HEK293 (cell line): ENCODE data around the gene SUSD3.
A peak's percentile ranks its signal among the peaks of the same experiment; 100 is the strongest.
"Not testable (repeated sequence)": the region's sequence is repeated elsewhere in the genome, so short reads cannot be mapped to it uniquely, and the experiment has no call there.

ENCODE experiments used
- CTCF ChIA-PET: fragments of 350-600 bp; formaldehyde crosslinking; extraction: SDS; loops from one replicate; lab custom pipeline; 2021; ENCODE audit warnings: antibody characterized with exemption; lab: Yijun Ruan, JAX
- POLR2A ChIA-PET: fragments of 300-600 bp; formaldehyde crosslinking; extraction: SDS; loops from one replicate; lab custom pipeline; 2020; ENCODE audit warnings: antibody characterized with exemption, inconsistent platforms; lab: Yijun Ruan, JAX
- H3K27ac ChIP-seq: fragments of 200-500 bp; sonication (Bioruptor generic); 2 replicates; pipeline ENCODE4 v1.5.1; 2014; ENCODE audit warnings: low read depth, low read length, control low read depth, inconsistent platforms; ENCODE audit errors: extremely low read depth
- H3K36me3 ChIP-seq, 2 experiments: fragments of 200-500 bp in 1 of 2; sonication (Bioruptor generic) in 1 of 2; 1 replicate in 1 of 2; 2 replicates in 1 of 2; pipeline ENCODE4 v1.5.1; 2014 to 2017; ENCODE audit warnings: inconsistent platforms in 2 of 2, low read length in 2 of 2; ENCODE audit not compliant: control insufficient read depth in 2 of 2, insufficient read depth in 1 of 2
- H3K4me1 ChIP-seq: fragments of 200-500 bp; sonication (Bioruptor generic); 2 replicates; pipeline ENCODE4 v1.5.1; 2014; ENCODE audit warnings: mild to moderate bottlenecking, low read length, inconsistent platforms; ENCODE audit not compliant: control insufficient read depth, insufficient read depth
- H3K4me3 ChIP-seq: 2 replicates; pipeline ENCODE4 v1.5.1; 2011; ENCODE audit warnings: low read depth, mild to moderate bottlenecking, control low read depth, low read length, moderate library complexity
- H3K9me3 ChIP-seq: fragments of 200-500 bp; sonication (Bioruptor generic); 2 replicates; pipeline ENCODE4 v1.5.1; 2014; ENCODE audit warnings: low read depth, low read length, inconsistent platforms; ENCODE audit not compliant: control insufficient read depth, insufficient read depth
- EGR2 ChIP-seq: fragments of 450-650 bp; formaldehyde crosslinking; IDR thresholded peaks from 2 replicates; pipeline ENCODE4 v1.5.1; 2016; ENCODE audit warnings: low read depth, missing biosample characterization, missing genetic modification characterization
- GLIS2 ChIP-seq: fragments of 450-650 bp; formaldehyde crosslinking; IDR thresholded peaks from 2 replicates; pipeline ENCODE4 v1.5.1; 2016; ENCODE audit warnings: missing biosample characterization, missing genetic modification characterization
- KLF16 ChIP-seq: fragments of 450-650 bp; formaldehyde crosslinking; IDR thresholded peaks from 2 replicates; pipeline ENCODE4 v1.5.1; 2017; ENCODE audit warnings: missing biosample characterization, missing genetic modification characterization
- SP3 ChIP-seq: fragments of 450-650 bp; formaldehyde crosslinking; IDR thresholded peaks from 2 replicates; pipeline ENCODE4 v1.5.1; 2016; ENCODE audit warnings: missing biosample characterization, missing genetic modification characterization
- ZFP3 ChIP-seq: fragments of 450-650 bp; formaldehyde crosslinking; IDR thresholded peaks from 2 replicates; pipeline ENCODE4 v1.5.1; 2016; ENCODE audit warnings: low read depth, missing biosample characterization, missing genetic modification characterization
- ZNF16 ChIP-seq: fragments of 450-650 bp; formaldehyde crosslinking; IDR thresholded peaks from 2 replicates; pipeline ENCODE4 v1.5.1; 2016; ENCODE audit warnings: low read depth, missing biosample characterization, missing genetic modification characterization
- ZNF211 ChIP-seq: fragments of 450-650 bp; formaldehyde crosslinking; IDR thresholded peaks from 2 replicates; pipeline ENCODE4 v1.5.1; 2016; ENCODE audit warnings: low read depth, missing biosample characterization, missing genetic modification characterization
- ZNF221 ChIP-seq: fragments of 450-650 bp; formaldehyde crosslinking; IDR thresholded peaks from 2 replicates; pipeline ENCODE4 v1.5.1; 2017; ENCODE audit warnings: missing biosample characterization, missing genetic modification characterization, borderline replicate concordance
- ZNF366 ChIP-seq: fragments of 450-650 bp; formaldehyde crosslinking; conservative IDR thresholded peaks from 2 replicates; pipeline ENCODE4 v1.5.1; 2016; ENCODE audit warnings: missing biosample characterization, missing genetic modification characterization
- ZNF561 ChIP-seq: fragments of 450-650 bp; IDR thresholded peaks from 2 replicates; pipeline ENCODE4 v1.5.1; 2018; ENCODE audit warnings: missing biosample characterization, missing genetic modification characterization, borderline replicate concordance
- ZNF585B ChIP-seq: fragments of 450-650 bp; formaldehyde crosslinking; IDR thresholded peaks from 2 replicates; pipeline ENCODE4 v1.5.1; 2016; ENCODE audit warnings: missing biosample characterization, missing genetic modification characterization
- TF ChIP-seq, protein P1 (sequence below): fragments of 450-650 bp; formaldehyde crosslinking; IDR thresholded peaks from 2 replicates; pipeline ENCODE4 v1.5.1; 2016; ENCODE audit warnings: missing biosample characterization, missing genetic modification characterization
- TF ChIP-seq, protein P2 (sequence below): fragments of 450-650 bp; formaldehyde crosslinking; IDR thresholded peaks from 2 replicates; pipeline ENCODE4 v1.5.0; 2017; ENCODE audit warnings: missing biosample characterization, missing genetic modification characterization, borderline replicate concordance

The SUSD3 gene

DNA sequence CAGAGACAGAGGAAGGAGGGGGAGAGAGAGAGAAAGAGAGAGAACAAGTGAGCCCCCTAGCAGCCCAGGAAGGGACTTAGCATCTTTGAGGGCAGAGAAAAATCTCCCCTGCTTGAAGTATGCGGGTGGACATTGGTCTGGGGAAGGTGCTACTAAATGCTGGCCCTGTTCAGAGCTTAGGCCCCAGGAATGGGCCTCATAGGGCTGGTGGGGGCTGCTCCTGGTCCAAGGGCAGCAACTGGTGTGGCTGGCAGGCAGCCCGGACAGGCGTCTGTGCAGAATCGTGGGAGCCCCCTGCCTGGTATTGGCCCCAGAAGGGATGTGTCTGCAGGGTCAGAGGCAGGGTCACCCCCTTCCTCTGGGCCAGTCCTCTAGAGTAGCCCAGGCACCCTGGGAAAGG lies 47.8 kb upstream of the SUSD3 start:
- no peaks in the 10 kb centered on the region for H3K36me3 ChIP-seq
- TF ChIP-seq, protein P1, sequence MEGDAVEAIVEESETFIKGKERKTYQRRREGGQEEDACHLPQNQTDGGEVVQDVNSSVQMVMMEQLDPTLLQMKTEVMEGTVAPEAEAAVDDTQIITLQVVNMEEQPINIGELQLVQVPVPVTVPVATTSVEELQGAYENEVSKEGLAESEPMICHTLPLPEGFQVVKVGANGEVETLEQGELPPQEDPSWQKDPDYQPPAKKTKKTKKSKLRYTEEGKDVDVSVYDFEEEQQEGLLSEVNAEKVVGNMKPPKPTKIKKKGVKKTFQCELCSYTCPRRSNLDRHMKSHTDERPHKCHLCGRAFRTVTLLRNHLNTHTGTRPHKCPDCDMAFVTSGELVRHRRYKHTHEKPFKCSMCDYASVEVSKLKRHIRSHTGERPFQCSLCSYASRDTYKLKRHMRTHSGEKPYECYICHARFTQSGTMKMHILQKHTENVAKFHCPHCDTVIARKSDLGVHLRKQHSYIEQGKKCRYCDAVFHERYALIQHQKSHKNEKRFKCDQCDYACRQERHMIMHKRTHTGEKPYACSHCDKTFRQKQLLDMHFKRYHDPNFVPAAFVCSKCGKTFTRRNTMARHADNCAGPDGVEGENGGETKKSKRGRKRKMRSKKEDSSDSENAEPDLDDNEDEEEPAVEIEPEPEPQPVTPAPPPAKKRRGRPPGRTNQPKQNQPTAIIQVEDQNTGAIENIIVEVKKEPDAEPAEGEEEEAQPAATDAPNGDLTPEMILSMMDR (tag by site-specific recombination): 0 out of 2 replicates have a peak, but pooled peaks have one; percentile 9
- TF ChIP-seq ZNF561 (tag by site-specific recombination): no peak
- TF ChIP-seq, all 188 proteins: peak for 1
- no peaks in the 10 kb centered on the region for H3K4me1 ChIP-seq
- no peak overlapping the region for H3K4me3 ChIP-seq
- CTCF ChIA-PET: interaction anchor here (0.9 kb wide), 1 partner anchor 19 kb away, joined by 3 read pairs; no protein-coding TSS in a partner anchor
- no peak overlapping the region for H3K27ac ChIP-seq
- POLR2A ChIA-PET: no interaction called here
- no peaks in the 10 kb centered on the region for H3K9me3 ChIP-seq

DNA sequence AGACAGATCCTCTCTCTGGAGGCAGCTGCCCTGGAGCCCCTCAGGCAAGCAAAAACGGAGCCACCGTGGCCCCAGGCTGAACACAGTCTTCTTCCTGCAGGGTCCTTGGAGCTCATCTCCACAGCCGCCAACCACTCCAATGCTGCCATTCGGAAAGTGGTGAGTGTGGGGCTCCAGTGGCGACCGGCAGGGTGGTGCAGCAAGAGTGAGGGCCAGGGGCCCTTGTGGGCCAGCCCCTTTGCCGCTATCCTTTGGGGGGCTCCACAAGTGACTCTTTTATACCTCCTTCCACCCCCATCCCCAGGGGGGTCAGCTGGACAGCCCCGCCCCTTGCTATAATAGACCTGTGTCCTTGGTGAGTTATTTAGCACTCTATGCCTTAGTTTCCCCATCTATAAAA lies 47.4 kb upstream of the SUSD3 start:
- Histone ChIP-seq H3K4me3 (no peak overlapping the region), H3K36me3 (no peaks in the 10 kb centered on the region), H3K9me3 (no peaks in the 10 kb centered on the region), H3K27ac (no peak overlapping the region), H3K4me1 (no peaks in the 10 kb centered on the region)
- CTCF ChIA-PET: no interaction called here
- POLR2A ChIA-PET: no interaction called here
- TF ChIP-seq EGR2 (tag by site-specific recombination) (no peak), GLIS2 (tag by site-specific recombination) (no peak), ZNF221 (no peak), ZNF366 (tag by site-specific recombination) (no peak), ZNF585B (no peak)
- TF ChIP-seq, protein P2, sequence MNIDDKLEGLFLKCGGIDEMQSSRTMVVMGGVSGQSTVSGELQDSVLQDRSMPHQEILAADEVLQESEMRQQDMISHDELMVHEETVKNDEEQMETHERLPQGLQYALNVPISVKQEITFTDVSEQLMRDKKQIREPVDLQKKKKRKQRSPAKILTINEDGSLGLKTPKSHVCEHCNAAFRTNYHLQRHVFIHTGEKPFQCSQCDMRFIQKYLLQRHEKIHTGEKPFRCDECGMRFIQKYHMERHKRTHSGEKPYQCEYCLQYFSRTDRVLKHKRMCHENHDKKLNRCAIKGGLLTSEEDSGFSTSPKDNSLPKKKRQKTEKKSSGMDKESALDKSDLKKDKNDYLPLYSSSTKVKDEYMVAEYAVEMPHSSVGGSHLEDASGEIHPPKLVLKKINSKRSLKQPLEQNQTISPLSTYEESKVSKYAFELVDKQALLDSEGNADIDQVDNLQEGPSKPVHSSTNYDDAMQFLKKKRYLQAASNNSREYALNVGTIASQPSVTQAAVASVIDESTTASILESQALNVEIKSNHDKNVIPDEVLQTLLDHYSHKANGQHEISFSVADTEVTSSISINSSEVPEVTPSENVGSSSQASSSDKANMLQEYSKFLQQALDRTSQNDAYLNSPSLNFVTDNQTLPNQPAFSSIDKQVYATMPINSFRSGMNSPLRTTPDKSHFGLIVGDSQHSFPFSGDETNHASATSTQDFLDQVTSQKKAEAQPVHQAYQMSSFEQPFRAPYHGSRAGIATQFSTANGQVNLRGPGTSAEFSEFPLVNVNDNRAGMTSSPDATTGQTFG (tag by site-specific recombination): no peak

DNA sequence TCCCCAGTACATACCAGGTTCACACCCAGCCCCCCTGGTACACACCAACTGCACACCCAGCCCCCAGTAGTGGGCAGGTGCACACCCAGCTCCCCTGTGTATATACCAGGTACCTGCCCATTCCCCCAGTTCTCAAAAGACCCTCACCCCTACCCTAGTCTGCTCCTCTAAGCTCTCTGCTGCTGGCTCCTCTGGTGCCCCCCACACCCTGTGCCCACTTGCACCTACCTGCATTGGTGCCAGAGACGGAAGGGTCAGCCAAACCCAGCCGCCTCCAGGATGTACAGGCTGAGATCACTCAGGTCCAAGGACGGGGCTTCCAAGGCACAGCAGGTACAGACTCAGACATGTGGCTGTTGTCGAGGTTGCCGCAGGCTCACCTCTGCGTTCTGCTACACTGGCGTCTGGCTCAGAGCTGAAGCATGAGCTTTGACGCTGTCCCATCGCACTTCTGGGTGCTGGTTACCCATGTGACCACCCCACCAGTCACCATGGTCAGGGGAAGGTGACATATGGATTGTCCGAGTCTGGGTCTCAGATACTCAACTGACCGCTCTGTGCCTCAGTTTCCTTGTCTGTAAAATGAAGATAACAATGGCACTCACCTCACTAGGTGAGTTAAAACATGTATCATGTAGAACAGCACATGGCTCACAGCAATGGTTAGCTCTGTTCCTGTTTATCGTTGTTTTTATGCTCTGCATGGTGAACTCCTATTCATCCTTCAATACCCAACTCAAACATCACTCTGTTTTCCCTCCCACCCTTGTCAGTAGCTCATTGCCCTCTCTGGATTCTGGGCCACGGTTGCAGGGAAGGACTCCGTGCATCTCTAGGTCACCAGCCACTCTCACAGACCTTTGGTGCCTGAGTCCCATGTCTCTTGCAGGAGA lies 45.3 kb upstream of the SUSD3 start:
- TF ChIP-seq KLF16 (tag by site-specific recombination): no peak
- peak; percentile 84 for TF ChIP-seq ZFP3 (tag by site-specific recombination)
- no peak for TF ChIP-seq GLIS2 (tag by site-specific recombination)
- ChIA-PET CTCF (interaction anchor here (0.6 to 3.1 kb wide), 4 partner anchors 10 to 502 kb away, joined by 3 to 24 read pairs (median 4); no protein-coding TSS in a partner anchor), POLR2A (no interaction called here)
- Histone ChIP-seq H3K9me3 (no peaks in the 10 kb centered on the region), H3K4me3 (no peak overlapping the region), H3K36me3 (no peaks in the 10 kb centered on the region), H3K4me1 (no peaks in the 10 kb centered on the region), H3K27ac (no peak overlapping the region)

DNA sequence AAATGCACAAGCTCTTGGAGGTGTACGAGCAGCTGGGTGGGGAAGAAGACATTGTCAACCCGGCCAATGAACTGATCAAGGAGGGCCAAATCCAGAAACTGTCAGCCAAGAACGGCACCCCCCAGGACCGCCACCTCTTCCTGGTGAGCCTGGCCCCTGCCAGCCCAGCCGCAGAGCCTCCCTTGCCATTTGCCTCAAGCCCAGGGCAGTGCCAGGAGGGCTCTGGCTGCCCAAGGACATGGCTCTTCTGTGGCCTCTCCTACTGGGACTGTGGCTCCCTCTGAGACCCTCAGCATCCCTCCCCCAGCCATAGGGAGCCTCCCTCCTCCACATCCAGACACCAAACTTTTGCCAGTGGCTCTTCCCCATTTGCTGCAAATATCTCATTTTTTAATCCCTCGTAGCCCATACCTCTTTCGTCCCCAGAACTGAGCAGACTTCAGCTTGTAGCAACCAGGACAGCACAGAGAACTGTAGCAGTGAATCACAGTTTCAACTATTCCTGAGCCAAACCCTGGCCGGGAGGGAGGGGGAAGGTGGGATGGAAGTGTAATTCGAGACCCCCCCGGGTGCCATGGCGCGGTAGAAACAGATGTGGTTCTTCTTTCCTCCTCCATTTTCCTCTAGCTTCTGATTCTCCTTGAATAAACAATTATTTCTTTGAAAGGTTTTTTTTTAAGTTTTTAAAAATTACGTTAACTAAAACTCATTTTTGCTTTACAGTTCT lies 44.5 kb upstream of the SUSD3 start:
- TF ChIP-seq SP3 (tag by site-specific recombination): no peak
- no peak for TF ChIP-seq ZNF16 (tag by site-specific recombination)
- no peak for TF ChIP-seq ZNF211 (tag by site-specific recombination)
- POLR2A ChIA-PET: no interaction called here
- CTCF ChIA-PET: interaction anchor here (0.6 to 3.1 kb wide), 4 partner anchors 11 to 501 kb away, joined by 3 to 24 read pairs (median 4); no protein-coding TSS in a partner anchor

DNA sequence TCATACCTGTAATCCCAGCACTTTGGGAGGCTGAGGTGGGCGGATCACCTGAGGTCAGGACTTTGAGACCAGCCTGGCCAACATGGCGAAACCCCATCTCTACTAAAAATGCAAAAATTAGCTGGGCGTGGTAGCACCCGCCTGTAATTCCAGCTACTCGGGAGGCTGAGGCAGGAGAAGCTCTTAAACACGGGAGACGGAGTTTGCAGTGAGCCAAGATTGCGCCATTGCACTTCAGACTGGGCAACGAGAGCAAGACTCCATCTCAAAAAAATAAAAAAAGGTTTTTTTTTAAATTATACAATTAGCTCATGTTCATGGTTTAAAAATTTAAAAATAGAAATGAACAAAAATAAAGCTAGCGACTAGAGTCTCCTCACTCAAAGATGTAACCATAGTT lies 43.3 kb upstream of the SUSD3 start:
- H3K36me3 ChIP-seq, H3K27ac ChIP-seq, H3K9me3 ChIP-seq, H3K4me1 ChIP-seq, H3K4me3 ChIP-seq: not testable (repeated sequence)
- CTCF ChIA-PET: interaction anchor here (0.6 to 3.1 kb wide), 4 partner anchors 12 to 290 kb away, joined by 3 to 24 read pairs (median 4); no protein-coding TSS in a partner anchor
- POLR2A ChIA-PET: interaction anchor here (0.7 kb wide), 1 partner anchor 434 kb away, joined by 3 read pairs; no protein-coding TSS in a partner anchor

More for the DNA sequence above, 44.5 kb upstream of the SUSD3 start:
- Histone ChIP-seq H3K4me3 (no peak overlapping the region), H3K9me3 (no peaks in the 10 kb centered on the region), H3K27ac (no peak overlapping the region), H3K36me3 (no peaks in the 10 kb centered on the region), H3K4me1 (no peaks in the 10 kb centered on the region)
